Mesendoderm (in vitro differentiated cells): ENCODE measurements around the gene AFDN.

Experiments
- DNase-seq: peaks from one replicate; pipeline ENCODE4 v3.0.0; 2013
- H2AK5ac ChIP-seq: 2 replicates; pipeline ENCODE4 v1.6.1; 2013; ENCODE audit warnings: low read length, inconsistent platforms
- H2BK120ac ChIP-seq: 2 replicates; pipeline ENCODE4 v1.6.1; 2013; ENCODE audit warnings: low read depth, mild to moderate bottlenecking, low read length, moderate library complexity, mixed read lengths
- H2BK15ac ChIP-seq: replicated peaks from 2 replicates; pipeline ENCODE4 v1.6.1; 2013; ENCODE audit warnings: low read depth, mild to moderate bottlenecking, moderate library complexity
- H2BK5ac ChIP-seq: 2 replicates; pipeline ENCODE4 v1.6.1; 2013; ENCODE audit warnings: low read length, inconsistent platforms
- H3K18ac ChIP-seq: 2 replicates; pipeline ENCODE4 v1.6.1; 2013; ENCODE audit warnings: mild to moderate bottlenecking, low read length, mixed read lengths
- H3K23ac ChIP-seq: one replicate; pipeline ENCODE4 v1.6.1; 2013; ENCODE audit warnings: low read length
- H3K27ac ChIP-seq: 2 replicates; pipeline ENCODE4 v1.5.1; 2013; ENCODE audit warnings: low read depth, mild to moderate bottlenecking, inconsistent platforms, low read length, moderate library complexity
- H3K27me3 ChIP-seq: 2 replicates; pipeline ENCODE4 v1.6.1; 2013; ENCODE audit warnings: low read length, control low read depth, mild to moderate bottlenecking, inconsistent platforms; ENCODE audit not compliant: insufficient read depth, poor library complexity
- H3K36me3 ChIP-seq: 2 replicates; pipeline ENCODE4 v1.6.1; 2013; ENCODE audit warnings: low read length, inconsistent platforms; ENCODE audit not compliant: control insufficient read depth, insufficient read depth
- H3K4ac ChIP-seq: one replicate; pipeline ENCODE4 v1.6.1; 2013; ENCODE audit warnings: low read depth, mild to moderate bottlenecking, low read length, moderate library complexity
- H3K4me1 ChIP-seq: 2 replicates; pipeline ENCODE4 v1.6.1; 2013; ENCODE audit warnings: low read depth, low read length, inconsistent platforms; ENCODE audit not compliant: control insufficient read depth
- H3K4me2 ChIP-seq: 2 replicates; pipeline ENCODE4 v1.6.1; 2013; ENCODE audit warnings: low read length
- H3K4me3 ChIP-seq: 2 replicates; pipeline ENCODE4 v1.5.1; 2013; ENCODE audit warnings: mild to moderate bottlenecking, low read length
- H3K56ac ChIP-seq: one replicate; pipeline ENCODE4 v1.6.1; 2013; ENCODE audit warnings: low read length
- H3K79me1 ChIP-seq: 2 replicates; pipeline ENCODE4 v1.6.1; 2013; ENCODE audit warnings: low read length, inconsistent platforms
- H3K79me2 ChIP-seq: 2 replicates; pipeline ENCODE4 v1.6.1; 2013; ENCODE audit warnings: mild to moderate bottlenecking, low read length; ENCODE audit not compliant: control insufficient read depth, insufficient read depth
- H3K9ac ChIP-seq: 2 replicates; pipeline ENCODE4 v1.6.1; 2013; ENCODE audit warnings: low read length, inconsistent platforms
- H4K5ac ChIP-seq: one replicate; pipeline ENCODE4 v1.6.1; 2013; ENCODE audit warnings: low read length
- H4K8ac ChIP-seq: one replicate; pipeline ENCODE4 v1.6.1; 2013; ENCODE audit warnings: low read depth, mild to moderate bottlenecking, control low read depth, low read length, moderate library complexity
- WGBS: extraction: QIAGEN DNeasy Blood & Tissue Kit; methylation state at CpG from one replicate; pipeline ENCODE4 v1.1.7; 2013; ENCODE audit warnings: low lambda C conversion rate, missing lambda C conversion rate; ENCODE audit not compliant: insufficient coverage; ENCODE audit errors: extremely low coverage; 5-methylcytosine and 5-hydroxymethylcytosine counted together

The AFDN gene

GRCh38 chr6:167927246-167927645, 100.5 kb downstream of the AFDN start:
- Histone ChIP-seq H2BK120ac (no peak overlapping the region), H3K9ac (no peak overlapping the region), H3K56ac (no peak overlapping the region), H3K36me3 (peaks cover 12% of the 10 kb centered on the region), H2BK15ac (no peak overlapping the region), H3K4me1 (no peaks in the 10 kb centered on the region), H3K79me1 (peaks cover 9% of the 10 kb centered on the region), H3K18ac (no peak overlapping the region), H3K79me2 (no peaks in the 10 kb centered on the region), H3K23ac (no peak overlapping the region), H2BK5ac (no peak overlapping the region), H4K5ac (no peak overlapping the region), H3K4me3 (no peak overlapping the region), H3K4ac (no peak overlapping the region), H3K27ac (no peak overlapping the region), H4K8ac (no peak overlapping the region), H2AK5ac (no peak overlapping the region), H3K27me3 (no peaks in the 10 kb centered on the region), H3K4me2 (no peak overlapping the region)
- DNase-seq, result no peak
- WGBS, result no CpG with 5 or more reads among the region's 6 CpGs

DNA sequence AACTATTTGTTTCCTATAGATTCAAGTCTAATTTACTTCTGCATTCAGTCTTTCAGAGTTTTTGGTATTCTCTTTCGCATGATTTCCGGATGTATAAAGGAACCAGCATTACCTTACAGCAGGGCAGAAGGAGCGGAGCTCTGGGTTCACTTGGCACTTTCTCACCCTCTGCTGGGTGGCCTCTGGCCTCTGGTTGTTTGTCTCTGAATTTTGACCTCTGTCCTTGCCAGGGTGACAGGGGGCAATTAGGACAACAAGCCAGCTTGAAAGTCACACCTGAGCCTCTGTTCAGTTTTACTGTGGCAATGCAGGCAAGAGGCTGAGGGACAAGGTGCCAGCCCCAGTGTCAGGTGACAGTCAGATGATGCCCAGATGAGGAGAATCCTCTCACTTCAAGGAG, 101.4 kb downstream of the AFDN start:
- H3K18ac ChIP-seq, result no peak overlapping the region
- no peak overlapping the region for H2BK15ac ChIP-seq
- no peak for DNase-seq
- no peaks in the 10 kb centered on the region for H3K27me3 ChIP-seq
- no peak overlapping the region for H3K4ac ChIP-seq
- no peak overlapping the region for H2BK120ac ChIP-seq
- H2AK5ac ChIP-seq, result no peak overlapping the region
- no peak overlapping the region for H3K9ac ChIP-seq
- H3K23ac ChIP-seq, result no peak overlapping the region
- H3K36me3 ChIP-seq, result peaks cover 11% of the 10 kb centered on the region
- no CpG with 5 or more reads among the region's 3 CpGs for WGBS
- H3K79me1 ChIP-seq, result peaks cover 9% of the 10 kb centered on the region
- no peak overlapping the region for H2BK5ac ChIP-seq
- H3K56ac ChIP-seq, result no peak overlapping the region
- H3K27ac ChIP-seq, result no peak overlapping the region
- H4K5ac ChIP-seq, result no peak overlapping the region
- no peaks in the 10 kb centered on the region for H3K79me2 ChIP-seq
- H3K4me2 ChIP-seq, result no peak overlapping the region
- H3K4me3 ChIP-seq, result no peak overlapping the region
- H3K4me1 ChIP-seq, result no peaks in the 10 kb centered on the region
- no peak overlapping the region for H4K8ac ChIP-seq

- Histone ChIP-seq H3K4me3 (no peak overlapping the region), H3K23ac (no peak overlapping the region), H4K8ac (no peak overlapping the region), H3K27ac (no peak overlapping the region), H3K79me1 (peaks cover 9% of the 10 kb centered on the region), H3K18ac (no peak overlapping the region), H3K4me2 (no peak overlapping the region), H3K4me1 (no peaks in the 10 kb centered on the region), H3K79me2 (no peaks in the 10 kb centered on the region), H3K36me3 (peaks cover 7% of the 10 kb centered on the region), H2BK5ac (no peak overlapping the region), H4K5ac (no peak overlapping the region), H3K56ac (no peak overlapping the region), H2BK15ac (no peak overlapping the region), H3K9ac (no peak overlapping the region), H3K4ac (no peak overlapping the region), H2BK120ac (no peak overlapping the region), H3K27me3 (no peaks in the 10 kb centered on the region), H2AK5ac (no peak overlapping the region)
- no CpG with 5 or more reads among the region's 3 CpGs for WGBS
- DNase-seq, result no peak
Observed at GRCh38 chr6:167930295-167930694, 103.6 kb downstream of the AFDN start.

GRCh38 chr6:167932468-167933276, 106.0 kb downstream of the AFDN start:
- WGBS, result no CpG with 5 or more reads among the region's 12 CpGs
- Histone ChIP-seq H3K56ac (no peak overlapping the region), H3K4me3 (no peak overlapping the region), H4K5ac (no peak overlapping the region), H3K27me3 (no peaks in the 10 kb centered on the region), H3K79me1 (peaks cover 9% of the 10 kb centered on the region), H2AK5ac (no peak overlapping the region), H3K18ac (no peak overlapping the region), H3K4me2 (no peak overlapping the region), H3K79me2 (no peaks in the 10 kb centered on the region), H3K27ac (no peak overlapping the region), H2BK15ac (no peak overlapping the region), H3K9ac (no peak overlapping the region), H4K8ac (no peak overlapping the region), H3K36me3 (peaks cover 2% of the 10 kb centered on the region), H3K4ac (no peak overlapping the region), H2BK120ac (no peak overlapping the region), H3K4me1 (no peaks in the 10 kb centered on the region), H2BK5ac (no peak overlapping the region), H3K23ac (no peak overlapping the region)
- no peak for DNase-seq

DNA sequence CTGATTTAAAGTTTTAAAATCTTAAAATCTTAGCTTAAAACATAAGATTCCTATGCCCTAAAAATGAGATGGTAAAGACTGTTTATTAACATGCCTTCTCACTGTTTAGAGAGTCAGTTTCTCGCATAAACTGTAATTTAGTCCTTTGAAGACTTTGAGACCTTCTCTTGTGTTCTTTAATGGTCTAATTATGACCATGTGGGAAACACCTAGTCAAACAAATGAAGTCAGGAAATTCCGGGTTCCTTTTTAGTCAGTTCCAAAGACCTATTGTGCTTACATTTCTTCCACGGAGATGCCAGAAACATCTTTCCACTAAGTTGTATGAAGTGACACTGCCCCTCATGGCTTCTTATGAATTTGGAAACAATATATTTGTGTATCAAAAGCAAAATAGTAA, 106.6 kb downstream of the AFDN start:
- no peaks in the 10 kb centered on the region for H3K27me3 ChIP-seq
- no peak overlapping the region for H2BK15ac ChIP-seq
- H3K4ac ChIP-seq, result no peak overlapping the region
- H3K23ac ChIP-seq, result no peak overlapping the region
- DNase-seq, result no peak
- H4K8ac ChIP-seq, result no peak overlapping the region
- peaks cover 3% of the 10 kb centered on the region for H3K4me1 ChIP-seq
- H4K5ac ChIP-seq, result no peak overlapping the region
- no peak overlapping the region for H3K4me3 ChIP-seq
- no peaks in the 10 kb centered on the region for H3K36me3 ChIP-seq
- no CpG with 5 or more reads among the region's 3 CpGs for WGBS
- no peak overlapping the region for H2BK120ac ChIP-seq
- H3K56ac ChIP-seq, result no peak overlapping the region
- no peaks in the 10 kb centered on the region for H3K79me2 ChIP-seq
- no peak overlapping the region for H2AK5ac ChIP-seq
- no peak overlapping the region for H3K27ac ChIP-seq
- peaks cover 10% of the 10 kb centered on the region for H3K79me1 ChIP-seq
- H2BK5ac ChIP-seq, result no peak overlapping the region
- no peak overlapping the region for H3K9ac ChIP-seq
- no peak overlapping the region for H3K18ac ChIP-seq
- no peak overlapping the region for H3K4me2 ChIP-seq

- Histone ChIP-seq H2BK15ac (no peak overlapping the region), H4K5ac (no peak overlapping the region), H3K79me1 (peaks cover 9% of the 10 kb centered on the region), H3K4ac (no peak overlapping the region), H2BK120ac (no peak overlapping the region), H2BK5ac (no peak overlapping the region), H3K79me2 (peaks cover 2% of the 10 kb centered on the region), H3K18ac (peak overlapping the region; percentile 61), H2AK5ac (no peak overlapping the region), H3K56ac (no peak overlapping the region), H3K4me1 (peaks cover 3% of the 10 kb centered on the region), H3K27ac (no peak overlapping the region), H3K23ac (no peak overlapping the region), H3K4me3 (no peak overlapping the region), H3K27me3 (no peaks in the 10 kb centered on the region), H3K9ac (no peak overlapping the region), H3K36me3 (no peaks in the 10 kb centered on the region), H4K8ac (no peak overlapping the region), H3K4me2 (no peak overlapping the region)
- DNase-seq, result peak; percentile 37
- WGBS, result no CpG with 5 or more reads among the region's 7 CpGs
Observed at GRCh38 chr6:167933847-167934246, 107.1 kb downstream of the AFDN start.
